MM.1S (cell line): ENCODE results near the gene WNT2B.

Source experiments
- DNase-seq: peaks from one replicate; pipeline ENCODE4 v3.0.0-alpha.2; 2015
- H2AFZ ChIP-seq: fragments of 300-600 bp; sonication (generic); 2 replicates; pipeline ENCODE4 v1.6.0; 2016; ENCODE audit warnings: antibody characterized with exemption, low read length
- H3F3A ChIP-seq: fragments of 300-600 bp; sonication (generic); 2 replicates; pipeline ENCODE4 v1.6.1; 2016; ENCODE audit warnings: mild to moderate bottlenecking, antibody characterized with exemption, low read length, moderate library complexity, mixed read lengths; ENCODE audit not compliant: insufficient read depth
- H3K27ac ChIP-seq: fragments of 300-600 bp; sonication (generic); 2 replicates; pipeline ENCODE4 v1.5.1; 2016; ENCODE audit warnings: mild to moderate bottlenecking, low read length
- H3K27me3 ChIP-seq: fragments of 300-600 bp; sonication (generic); replicated peaks from 2 replicates; pipeline ENCODE4 v1.6.0; 2016; ENCODE audit warnings: low read length; ENCODE audit not compliant: insufficient read depth
- H3K36me3 ChIP-seq: fragments of 300-600 bp; sonication (generic); replicated peaks from 2 replicates; pipeline ENCODE4 v1.6.1; 2016; ENCODE audit warnings: mild to moderate bottlenecking, low read length, mixed read lengths; ENCODE audit not compliant: insufficient read depth
- H3K4me1 ChIP-seq: fragments of 300-600 bp; sonication (generic); 2 replicates; pipeline ENCODE4 v1.6.1; 2016; ENCODE audit warnings: low read length, mixed read lengths
- H3K4me2 ChIP-seq: fragments of 300-600 bp; sonication (generic); 2 replicates; pipeline ENCODE4 v1.6.0; 2016; ENCODE audit warnings: low read depth, low read length
- H3K4me3 ChIP-seq: fragments of 300-600 bp; sonication (generic); 2 replicates; pipeline ENCODE4 v1.5.1; 2016; ENCODE audit warnings: low read length, mixed read lengths
- H3K79me2 ChIP-seq: fragments of 300-600 bp; sonication (generic); 2 replicates; pipeline ENCODE4 v1.6.1; 2016; ENCODE audit warnings: mixed run types, low read length, mixed read lengths
- H3K9ac ChIP-seq: fragments of 300-600 bp; sonication (generic); 2 replicates; pipeline ENCODE4 v1.6.1; 2016; ENCODE audit warnings: low read length, mixed read lengths
- H3K9me2 ChIP-seq: fragments of 300-600 bp; sonication (generic); replicated peaks from 2 replicates; pipeline ENCODE4 v1.6.1; 2016; ENCODE audit warnings: mild to moderate bottlenecking, low read length, mixed read lengths; ENCODE audit not compliant: insufficient read depth
- H3K9me3 ChIP-seq: fragments of 300-600 bp; sonication (generic); replicated peaks from 2 replicates; pipeline ENCODE4 v1.6.1; 2016; ENCODE audit warnings: mild to moderate bottlenecking, low read length, mixed read lengths; ENCODE audit not compliant: insufficient read depth
- H4K20me1 ChIP-seq: fragments of 300-600 bp; sonication (generic); 2 replicates; pipeline ENCODE4 v1.6.1; 2016; ENCODE audit warnings: mild to moderate bottlenecking, low read length, moderate library complexity, mixed read lengths; ENCODE audit not compliant: insufficient read depth
- CTCF ChIP-seq: fragments of 300-600 bp; sonication (generic); IDR thresholded peaks from 2 replicates; pipeline ENCODE4 v1.5.1; 2016; ENCODE audit warnings: antibody characterized with exemption, low read length, mixed read lengths
- EZH2 ChIP-seq: fragments of 300-600 bp; sonication (generic); optimal IDR thresholded peaks from 2 replicates; pipeline ENCODE3; 2017; ENCODE audit warnings: low read depth, mild to moderate bottlenecking, antibody characterized with exemption, low read length, mixed read lengths
- EZH2phosphoT487 ChIP-seq: fragments of 300-600 bp; sonication (generic); IDR thresholded peaks from 2 replicates; pipeline ENCODE4 v1.6.1; 2018; ENCODE audit warnings: antibody characterized with exemption, low read length

WNT2B gene

GRCh38 chr1:112517231-112517630 lies 8.5 kb downstream of the WNT2B start:
- no peaks in the 10 kb centered on the region for H3K79me2 ChIP-seq
- no peaks in the 10 kb centered on the region for H3K36me3 ChIP-seq
- no peak for TF ChIP-seq EZH2phosphoT487

GRCh38 chr1:112517646-112518045 lies 8.9 kb downstream of the WNT2B start:
- no peaks in the 10 kb centered on the region for H3K4me1 ChIP-seq

More at GRCh38 chr1:112517231-112517630, 8.5 kb downstream of the WNT2B start:
- no peaks in the 10 kb centered on the region for H3K4me1 ChIP-seq
- no peak overlapping the region for H3K4me3 ChIP-seq
- H3K27me3 ChIP-seq, result no peaks in the 10 kb centered on the region
- no peaks in the 10 kb centered on the region for H4K20me1 ChIP-seq
- H2AFZ ChIP-seq, result no peak overlapping the region
- no peaks in the 10 kb centered on the region for H3K9me3 ChIP-seq
- no peak overlapping the region for H3K27ac ChIP-seq
- no peak for DNase-seq
- no peaks in the 10 kb centered on the region for H3F3A ChIP-seq
- no peak overlapping the region for H3K4me2 ChIP-seq
- H3K9me2 ChIP-seq, result no peaks in the 10 kb centered on the region
- no peak overlapping the region for H3K9ac ChIP-seq

GRCh38 chr1:112518186-112518585 lies 9.4 kb downstream of the WNT2B start:
- Histone ChIP-seq H3K27me3 (no peaks in the 10 kb centered on the region), H3K27ac (no peak overlapping the region), H3K9me3 (no peaks in the 10 kb centered on the region), H4K20me1 (no peaks in the 10 kb centered on the region), H3K9me2 (no peaks in the 10 kb centered on the region), H3K79me2 (no peaks in the 10 kb centered on the region), H3K4me1 (no peaks in the 10 kb centered on the region), H3K4me3 (no peak overlapping the region), H3K36me3 (no peaks in the 10 kb centered on the region), H3F3A (no peaks in the 10 kb centered on the region), H2AFZ (no peak overlapping the region), H3K9ac (no peak overlapping the region), H3K4me2 (no peak overlapping the region)
- no peak for DNase-seq
- TF ChIP-seq EZH2 (no peak), CTCF (no peak), EZH2phosphoT487 (no peak)

More at GRCh38 chr1:112517646-112518045, 8.9 kb downstream of the WNT2B start:
- Histone ChIP-seq H3K27me3 (no peaks in the 10 kb centered on the region), H3K9me2 (no peaks in the 10 kb centered on the region), H3K36me3 (no peaks in the 10 kb centered on the region), H3K9ac (no peak overlapping the region), H4K20me1 (no peaks in the 10 kb centered on the region), H3K9me3 (no peaks in the 10 kb centered on the region), H3K4me2 (no peak overlapping the region), H3F3A (no peaks in the 10 kb centered on the region), H3K79me2 (no peaks in the 10 kb centered on the region), H3K27ac (no peak overlapping the region), H2AFZ (no peak overlapping the region), H3K4me3 (no peak overlapping the region)
- DNase-seq, result no peak
- TF ChIP-seq EZH2phosphoT487 (no peak), CTCF (no peak), EZH2 (no peak)

GRCh38 chr1:112520166-112520565 lies 11.4 kb downstream of the WNT2B start:
- no peaks in the 10 kb centered on the region for H4K20me1 ChIP-seq
- no peaks in the 10 kb centered on the region for H3K79me2 ChIP-seq
- no peaks in the 10 kb centered on the region for H3K36me3 ChIP-seq
- H3K9me2 ChIP-seq, result no peaks in the 10 kb centered on the region
- H3F3A ChIP-seq, result no peaks in the 10 kb centered on the region
- no peaks in the 10 kb centered on the region for H3K4me1 ChIP-seq
- H3K9ac ChIP-seq, result no peak overlapping the region
- no peak for TF ChIP-seq EZH2
- TF ChIP-seq CTCF, result no peak
- TF ChIP-seq EZH2phosphoT487, result no peak
- no peak overlapping the region for H3K4me3 ChIP-seq
- H3K27ac ChIP-seq, result no peak overlapping the region
- no peaks in the 10 kb centered on the region for H3K9me3 ChIP-seq
- H3K4me2 ChIP-seq, result no peak overlapping the region
- H3K27me3 ChIP-seq, result no peaks in the 10 kb centered on the region
- DNase-seq, result no peak
- H2AFZ ChIP-seq, result no peak overlapping the region
